WERI-Rb-1 (cell line): ENCODE data around the gene FHOD3.

Experiments
- DNase-seq: peaks from one replicate; pipeline ENCODE4 v3.0.0-alpha.2; 2020
- H3K27ac ChIP-seq: fragments of 250-450 bp; sonication (Bioruptor Pico); 2 replicates; pipeline ENCODE4 v1.5.1; 2020; ENCODE audit warnings: mild to moderate bottlenecking, moderate library complexity
- H3K27me3 ChIP-seq: fragments of 250-450 bp; sonication (Bioruptor Pico); 2 replicates; pipeline ENCODE4 v1.5.1; 2021; ENCODE audit warnings: mild to moderate bottlenecking, low read depth, moderate library complexity; ENCODE audit not compliant: insufficient read depth, severe bottlenecking
- H3K36me3 ChIP-seq: fragments of 250-450 bp; sonication (Bioruptor Pico); 2 replicates; pipeline ENCODE4 v1.5.1; 2020; ENCODE audit warnings: mild to moderate bottlenecking, moderate library complexity
- H3K4me3 ChIP-seq: 2 replicates; pipeline ENCODE4 v1.5.1; 2011; ENCODE audit warnings: low read depth, mild to moderate bottlenecking, control low read depth, low read length
- H3K9me3 ChIP-seq: fragments of 250-450 bp; sonication (Bioruptor Pico); 2 replicates; pipeline ENCODE4 v1.5.1; 2021; ENCODE audit warnings: mild to moderate bottlenecking, moderate library complexity; ENCODE audit not compliant: severe bottlenecking
- CTCF ChIP-seq: IDR thresholded peaks from 2 replicates; pipeline ENCODE4 v1.5.1; 2011; ENCODE audit warnings: low read depth, mild to moderate bottlenecking, control low read depth, inconsistent platforms, low read length

The FHOD3 gene

GRCh38 chr18:36411745-36412168 lies 114.2 kb downstream of the FHOD3 start:
- Histone ChIP-seq H3K36me3 (no peaks in the 10 kb centered on the region), H3K27me3 (no peaks in the 10 kb centered on the region), H3K4me3 (no peak overlapping the region), H3K27ac (no peak overlapping the region), H3K9me3 (no peaks in the 10 kb centered on the region)
- DNase-seq, result peak; percentile 83
- TF ChIP-seq CTCF, result peak; percentile 76

GRCh38 chr18:36412778-36413177 lies 115.3 kb downstream of the FHOD3 start:
- H3K27me3 ChIP-seq, result no peaks in the 10 kb centered on the region
- no peak overlapping the region for H3K27ac ChIP-seq
- peak; percentile 84 for TF ChIP-seq CTCF
- no peaks in the 10 kb centered on the region for H3K9me3 ChIP-seq
- H3K36me3 ChIP-seq, result no peaks in the 10 kb centered on the region
- no peak overlapping the region for H3K4me3 ChIP-seq
- DNase-seq, result peak; percentile 62

- H3K9me3 ChIP-seq, result no peaks in the 10 kb centered on the region
- no peak overlapping the region for H3K4me3 ChIP-seq
- no peaks in the 10 kb centered on the region for H3K27me3 ChIP-seq
- no peaks in the 10 kb centered on the region for H3K36me3 ChIP-seq
- no peak overlapping the region for H3K27ac ChIP-seq
- TF ChIP-seq CTCF, result no peak
- DNase-seq, result no peak
These were observed 117.7 kb downstream of the FHOD3 start for GRCh38 chr18:36415171-36415570.

GRCh38 chr18:36415625-36416024 lies 118.1 kb downstream of the FHOD3 start:
- H3K27me3 ChIP-seq, result no peaks in the 10 kb centered on the region
- no peak for DNase-seq
- H3K9me3 ChIP-seq, result no peaks in the 10 kb centered on the region
- H3K36me3 ChIP-seq, result no peaks in the 10 kb centered on the region
- no peak for TF ChIP-seq CTCF
- no peak overlapping the region for H3K27ac ChIP-seq
- no peak overlapping the region for H3K4me3 ChIP-seq

GRCh38 chr18:36419188-36419899 lies 121.8 kb downstream of the FHOD3 start:
- no peaks in the 10 kb centered on the region for H3K9me3 ChIP-seq
- no peaks in the 10 kb centered on the region for H3K36me3 ChIP-seq
- TF ChIP-seq CTCF, result no peak
- DNase-seq, result no peak
- H3K27me3 ChIP-seq, result no peaks in the 10 kb centered on the region
- H3K4me3 ChIP-seq, result no peak overlapping the region
- no peak overlapping the region for H3K27ac ChIP-seq
